Measurements from ENCODE around the gene SPARC.

The SPARC gene

GRCh38 chr5:151624476-151624875 lies 62.2 kb downstream of the SPARC start:
- DNase-seq (ENCODE audit: low read depth, low spot score): no peak

- no peak for DNase-seq (ENCODE audit: low read depth, low spot score)
Measured at GRCh38 chr5:151622367-151623088, 64.2 kb downstream of the SPARC start.

- DNase-seq (ENCODE audit: low read depth, low spot score): peak; percentile 52
Measured at GRCh38 chr5:151620461-151620840, 66.3 kb downstream of the SPARC start.

- DNase-seq (ENCODE audit: low read depth, low spot score): peak; percentile 95
Measured at GRCh38 chr5:151619812-151620460, 66.8 kb downstream of the SPARC start.

GRCh38 chr5:151618907-151619306 lies 67.8 kb downstream of the SPARC start:
- DNase-seq (ENCODE audit: low read depth, low spot score): no peak

- no peak for DNase-seq (ENCODE audit: low read depth, low spot score)
Measured at GRCh38 chr5:151617841-151618710, 68.6 kb downstream of the SPARC start.

GRCh38 chr5:151617383-151617840 lies 69.3 kb downstream of the SPARC start:
- no peak for DNase-seq (ENCODE audit: low read depth, low spot score)

- DNase-seq (ENCODE audit: low read depth, low spot score): no peak
Measured at GRCh38 chr5:151615431-151615830, 71.3 kb downstream of the SPARC start.

GRCh38 chr5:151614565-151614964 lies 72.2 kb downstream of the SPARC start:
- no peak for DNase-seq (ENCODE audit: low read depth, low spot score)

- DNase-seq (ENCODE audit: low read depth, low spot score): no peak
Measured at GRCh38 chr5:151612689-151613427, 73.9 kb downstream of the SPARC start.

GRCh38 chr5:151611127-151611775 lies 75.5 kb downstream of the SPARC start:
- DNase-seq (ENCODE audit: low read depth, low spot score): no peak
